Aorta (tissue), 5 donors: ENCODE measurements around the gene RAD1. TPM values are rescaled to one million over a fixed set of nuclear protein-coding genes. Genes with fewer than 3 reads are reported as not detected.

Experiments
- ATAC-seq: fragments of 200-7000 bp; cut with Tn5 transposase; one replicate; pipeline ENCODE4 v1.9.1; 2022; ENCODE audit warnings: moderate library complexity; ENCODE audit not compliant: low FRiP score
- DNase-seq, 2 donors: peaks; one replicate each; pipeline ENCODE4 v3.0.0-alpha.2; 2020
- H3K27ac ChIP-seq, 2 donors: one replicate each; pipeline ENCODE4 v1.5.1; 2013; ENCODE audit warnings: low read length in 2 of 2, mild to moderate bottlenecking in 2 of 2, moderate library complexity in 2 of 2, control low read depth in 1 of 2, inconsistent platforms in 1 of 2, low read depth in 1 of 2
- H3K27me3 ChIP-seq, 2 donors: one replicate each; pipeline ENCODE4 v1.6.1; 2013; ENCODE audit warnings: control low read depth in 1 of 2, low read length in 1 of 2, mild to moderate bottlenecking in 1 of 2, moderate library complexity in 1 of 2; ENCODE audit not compliant: insufficient read depth in 2 of 2, control insufficient read depth in 1 of 2
- H3K36me3 ChIP-seq, 2 donors: one replicate each; pipeline ENCODE4 v1.6.1; 2013; ENCODE audit warnings: control low read depth in 1 of 2, low read length in 1 of 2, mild to moderate bottlenecking in 1 of 2; ENCODE audit not compliant: insufficient read depth in 2 of 2, control insufficient read depth in 1 of 2
- H3K4me1 ChIP-seq, 2 donors: one replicate each; pipeline ENCODE4 v1.6.1; 2013; ENCODE audit warnings: low read length in 2 of 2, control low read depth in 1 of 2, mild to moderate bottlenecking in 1 of 2, moderate library complexity in 1 of 2; ENCODE audit not compliant: insufficient read depth in 2 of 2, control insufficient read depth in 1 of 2
- H3K4me3 ChIP-seq, 2 donors: one replicate each; pipeline ENCODE4 v1.5.1; 2013; ENCODE audit warnings: low read length in 2 of 2, control low read depth in 1 of 2, mild to moderate bottlenecking in 1 of 2
- H3K9me3 ChIP-seq: one replicate; pipeline ENCODE4 v1.6.1; 2013; ENCODE audit warnings: mild to moderate bottlenecking, low read length; ENCODE audit not compliant: control insufficient read depth
- WGBS, 2 donors: extraction: QIAGEN DNeasy Blood & Tissue Kit; methylation state at CpG; one replicate each; pipeline ENCODE4 v1.1.7; 2013; 5-methylcytosine and 5-hydroxymethylcytosine counted together
- intact Hi-C, 2 donors: fragments of 100-400 bp; cut with DNase I; formaldehyde crosslinking; loops; one replicate each; pipeline versions ENCODE4 v1.14.2 to v1.15.0; 2022
- long read RNA-seq, 2 donors: library from polyadenylated mRNA; unstranded; transcript quantifications; one replicate each; pipeline ENCODE4 v2.0.0, GENCODE V29; 2020 to 2021
- polyA plus RNA-seq, 2 donors: library from polyadenylated mRNA; stranded (reverse); fragments of 200-250 nt; gene quantifications; one replicate each; pipeline ENCODE4 v1.2.3, GENCODE V29; 2013
- total RNA-seq, 2 donors: library from RNA; stranded (reverse); fragmentation: NEBNext Ultra II Directional; extraction: Animal tissue kit (Norgen Biotek cat#: 25700); gene quantifications; one replicate each; pipeline ENCODE4 v1.2.1, GENCODE V29; 2021
- donor health status: healthy with polysubstance abuse.
- donor health status: Bipolar disorder and iron deficiency.
- donor health status: DM: no; HTN: no; CAD: no.
- donor health status: DM: no; HTN: no; CAD: no.
- donor health status: DM: yes; HTN: yes; CAD: no.

RAD1 gene, protein sequence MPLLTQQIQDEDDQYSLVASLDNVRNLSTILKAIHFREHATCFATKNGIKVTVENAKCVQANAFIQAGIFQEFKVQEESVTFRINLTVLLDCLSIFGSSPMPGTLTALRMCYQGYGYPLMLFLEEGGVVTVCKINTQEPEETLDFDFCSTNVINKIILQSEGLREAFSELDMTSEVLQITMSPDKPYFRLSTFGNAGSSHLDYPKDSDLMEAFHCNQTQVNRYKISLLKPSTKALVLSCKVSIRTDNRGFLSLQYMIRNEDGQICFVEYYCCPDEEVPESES
- total RNA-seq, result 10 to 100 TPM; 17.9 to 19.3 TPM
- polyA plus RNA-seq, result 10 to 100 TPM; 19.3 to 21.2 TPM
- long read RNA-seq, donor 1, full-length matches to known transcripts, result 29 of 39 reads
- long read RNA-seq, donor 1, partial matches to known transcripts, result 2 of 39 reads
- long read RNA-seq, donor 1, other reads (novel, unspliced or antisense), result 8 of 39 reads
- long read RNA-seq, donor 2, full-length matches to known transcripts, result 6 of 13 reads
- long read RNA-seq, donor 2, partial matches to known transcripts, result 2 of 13 reads
- long read RNA-seq, donor 2, other reads (novel, unspliced or antisense), result 5 of 13 reads

- Histone ChIP-seq H3K27me3 (no peaks in the 10 kb centered on the region), H3K36me3 (peaks cover 2 to 3% of the 10 kb centered on the region in 2 donors), H3K9me3 (no peaks in the 10 kb centered on the region), H3K4me1 (peaks cover 2% of the 10 kb centered on the region in 2 donors), H3K4me3 (peak within 1 kb of the TSS; percentile 62 to 64), H3K27ac (peak within 1 kb of the TSS; percentile 0 to 73)
- WGBS, 2 donors, result 0% methylated on average over 67 of the region's 67 CpGs
- ATAC-seq (peak; percentile 100), DNase-seq (peak; percentile 98 to 99)
- intact Hi-C loops, result loop anchor here in 1 of 2 donors (1.0 kb wide), 1 partner anchor 14 kb away; the partner anchor contains the start of gene DNAJC21
These were observed at the start of gene RAD1, which contains the start of gene BRIX1 for GRCh38 chr5:34915139-34915855. Gene RAD1 (minus strand): TSS chr5:34915504. CDS start chr5:34914892, 612 bp downstream. Gene BRIX1 (plus strand): TSS chr5:34915711. CDS start chr5:34915739, 28 bp downstream.

DNA sequence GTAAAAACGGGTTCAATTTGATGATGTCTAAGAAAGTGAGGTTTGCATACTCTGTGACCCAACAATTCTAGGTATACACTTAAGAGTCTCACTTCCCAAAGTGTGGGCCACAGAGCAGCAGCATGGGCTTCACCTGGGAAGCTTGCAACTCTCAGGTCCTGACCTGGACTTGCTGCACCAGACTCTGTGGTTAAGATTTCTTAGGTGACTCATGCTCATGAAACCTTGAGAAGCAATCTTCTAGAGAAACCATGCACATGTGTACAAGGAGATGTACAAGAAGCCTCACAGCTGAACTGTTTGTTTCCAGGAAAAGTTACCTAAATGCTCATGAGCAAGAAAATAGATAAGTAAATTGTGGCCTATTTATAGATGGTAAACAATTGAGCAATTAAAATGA, 44.0 kb upstream of the RAD1 start:
- H3K9me3 ChIP-seq, result no peaks in the 10 kb centered on the region
- no peaks in the 10 kb centered on the region for H3K27me3 ChIP-seq
- ATAC-seq (no peak), DNase-seq (no peak)
- no peaks in the 10 kb centered on the region for H3K36me3 ChIP-seq
- intact Hi-C loops, result no loop called here
- H3K4me1 ChIP-seq, result no peaks in the 10 kb centered on the region
- no peak overlapping the region for H3K27ac ChIP-seq
- WGBS, 2 donors, result 88 to 93% methylated on average over 1 of the region's 1 CpG
- H3K4me3 ChIP-seq, result no peak overlapping the region

GRCh38 chr5:34957857-34958690, 42.8 kb upstream of the RAD1 start:
- no peak overlapping the region for H3K27ac ChIP-seq
- H3K4me3 ChIP-seq, result no peak overlapping the region
- DNase-seq (no peak), ATAC-seq (peak; percentile 56)
- no peaks in the 10 kb centered on the region for H3K9me3 ChIP-seq
- no peaks in the 10 kb centered on the region for H3K4me1 ChIP-seq
- no peaks in the 10 kb centered on the region for H3K36me3 ChIP-seq
- intact Hi-C loops, result no loop called here
- H3K27me3 ChIP-seq, result no peaks in the 10 kb centered on the region
- 39 to 43% methylated on average over 5 of the region's 5 CpGs for WGBS, 2 donors

DNA sequence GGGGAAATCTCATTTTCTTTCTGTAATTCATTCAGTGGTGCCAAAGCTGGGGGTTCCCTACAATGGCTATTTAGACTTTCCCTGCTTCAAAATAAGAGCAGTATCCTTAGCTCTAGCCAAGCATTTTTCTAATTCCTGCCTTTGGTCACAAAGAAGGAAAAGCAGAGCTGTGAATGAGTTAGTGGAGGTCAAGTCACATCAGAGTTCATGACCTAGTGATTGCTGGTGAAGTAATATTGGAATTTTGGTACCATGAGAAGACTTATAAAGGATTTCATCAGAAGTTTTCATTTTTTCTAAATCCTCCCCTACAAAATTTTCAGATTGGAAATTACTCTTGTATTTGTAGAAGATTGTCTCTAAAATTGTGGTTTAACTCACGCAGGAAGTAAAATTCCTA, 42.0 kb upstream of the RAD1 start:
- H3K27ac ChIP-seq, result no peak overlapping the region
- no peaks in the 10 kb centered on the region for H3K36me3 ChIP-seq
- no peaks in the 10 kb centered on the region for H3K9me3 ChIP-seq
- no peaks in the 10 kb centered on the region for H3K4me1 ChIP-seq
- no peak overlapping the region for H3K4me3 ChIP-seq
- H3K27me3 ChIP-seq, result no peaks in the 10 kb centered on the region
- 96 to 100% methylated on average over 1 of the region's 1 CpG for WGBS, 2 donors
- DNase-seq (no peak), ATAC-seq (no peak)
- intact Hi-C loops, result no loop called here

DNA sequence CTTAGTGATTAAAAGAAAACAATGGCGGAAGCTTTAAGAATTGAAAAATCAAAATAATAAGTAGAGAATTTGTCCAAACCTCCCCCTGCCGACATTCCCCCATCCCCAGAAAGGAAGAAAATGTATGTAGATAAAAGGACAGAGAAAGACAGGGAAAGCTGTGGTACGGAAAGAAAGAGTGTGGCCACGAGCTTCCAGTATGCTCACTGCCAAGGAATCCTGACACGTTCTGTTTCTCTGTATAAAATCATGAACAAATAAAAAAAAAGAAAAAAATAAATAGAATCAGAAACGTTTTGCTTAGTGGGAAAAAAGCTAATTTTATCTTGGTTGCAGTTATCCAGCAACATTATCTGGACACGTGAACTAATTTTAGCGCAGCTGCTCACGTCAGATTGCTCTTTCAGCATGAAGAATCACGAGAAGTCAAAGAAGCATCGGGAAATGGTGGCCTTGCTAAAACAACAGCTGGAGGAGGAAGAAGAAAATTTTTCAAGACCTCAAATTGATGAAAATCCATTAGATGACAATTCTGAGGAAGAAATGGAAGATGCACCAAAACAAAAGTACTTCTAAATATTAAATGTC, 29.2 kb upstream of the RAD1 start:
- Histone ChIP-seq H3K4me3 (no peak overlapping the region), H3K4me1 (no peaks in the 10 kb centered on the region), H3K36me3 (peaks cover 5 to 11% of the 10 kb centered on the region in 2 donors), H3K27me3 (no peaks in the 10 kb centered on the region), H3K27ac (no peak overlapping the region), H3K9me3 (no peaks in the 10 kb centered on the region)
- 66 to 67% methylated on average over 11 of the region's 11 CpGs for WGBS, 2 donors
- DNase-seq (no peak), ATAC-seq (no peak)
- intact Hi-C loops, result no loop called here

GRCh38 chr5:34944044-34944443, 28.7 kb upstream of the RAD1 start:
- H3K4me1 ChIP-seq, result no peaks in the 10 kb centered on the region
- intact Hi-C loops, result no loop called here
- 94 to 98% methylated on average over 2 of the region's 2 CpGs for WGBS, 2 donors
- H3K9me3 ChIP-seq, result no peaks in the 10 kb centered on the region
- H3K27me3 ChIP-seq, result no peaks in the 10 kb centered on the region
- DNase-seq (no peak), ATAC-seq (no peak)
- H3K36me3 ChIP-seq, result peaks cover 5 to 10% of the 10 kb centered on the region in 2 donors
- no peak overlapping the region for H3K4me3 ChIP-seq
- H3K27ac ChIP-seq, result no peak overlapping the region

DNA sequence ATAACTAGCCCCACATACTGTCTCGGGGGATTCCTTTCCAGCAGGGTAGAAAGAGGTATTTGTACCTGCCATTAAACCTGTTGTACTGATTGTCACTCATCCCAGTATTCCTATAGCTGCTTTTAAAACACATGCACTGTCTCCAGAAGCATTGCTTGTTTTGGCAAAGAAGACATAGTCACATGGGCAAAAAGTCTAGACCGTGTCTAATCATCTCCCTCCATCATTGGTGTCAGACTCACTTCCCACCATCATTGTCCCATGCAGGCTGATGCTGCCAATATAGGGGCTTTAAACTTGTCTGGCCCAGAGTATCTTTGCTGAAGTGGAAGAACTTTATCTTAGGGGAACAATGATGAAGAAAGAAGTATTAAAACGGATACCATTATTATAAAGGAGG, 26.6 kb upstream of the RAD1 start:
- Histone ChIP-seq H3K4me3 (no peak overlapping the region), H3K9me3 (no peaks in the 10 kb centered on the region), H3K4me1 (peaks cover 0 to 1% of the 10 kb centered on the region in 2 donors), H3K36me3 (peaks cover 5 to 12% of the 10 kb centered on the region in 2 donors), H3K27me3 (no peaks in the 10 kb centered on the region), H3K27ac (no peak overlapping the region)
- DNase-seq, result no peak
- WGBS, 2 donors, result 57 to 60% methylated on average over 3 of the region's 3 CpGs
- ATAC-seq, result no peak
- intact Hi-C loops, result no loop called here

DNA sequence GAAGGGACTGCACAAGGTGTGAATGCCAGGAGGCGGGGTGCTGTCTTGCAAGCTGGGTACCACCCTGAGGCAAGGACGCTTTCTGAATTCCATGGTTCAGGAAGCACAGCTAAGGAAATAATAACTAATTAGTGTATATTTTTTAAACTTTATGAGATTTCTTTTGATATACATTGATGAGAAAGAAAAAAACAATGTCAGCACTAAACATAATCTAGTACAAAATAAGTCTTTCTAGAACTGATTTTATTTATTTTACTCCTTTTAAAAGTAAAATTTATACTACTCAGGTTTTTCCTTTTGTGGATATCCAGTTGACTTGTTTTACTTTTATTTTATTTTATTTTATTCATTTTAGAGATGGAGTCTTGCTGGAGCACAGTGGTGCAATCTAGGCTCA, 17.6 kb upstream of the RAD1 start:
- Histone ChIP-seq H3K27me3 (no peaks in the 10 kb centered on the region), H3K27ac (no peak overlapping the region), H3K36me3 (peaks cover 0 to 2% of the 10 kb centered on the region in 2 donors), H3K4me1 (peaks cover 2 to 4% of the 10 kb centered on the region in 2 donors), H3K9me3 (no peaks in the 10 kb centered on the region), H3K4me3 (no peak overlapping the region)
- DNase-seq (no peak), ATAC-seq (no peak)
- intact Hi-C loops, result no loop called here
- 91 to 96% methylated on average over 2 of the region's 2 CpGs for WGBS, 2 donors
